ENCODE data around the gene KCNT1.

The KCNT1 gene

DNA sequence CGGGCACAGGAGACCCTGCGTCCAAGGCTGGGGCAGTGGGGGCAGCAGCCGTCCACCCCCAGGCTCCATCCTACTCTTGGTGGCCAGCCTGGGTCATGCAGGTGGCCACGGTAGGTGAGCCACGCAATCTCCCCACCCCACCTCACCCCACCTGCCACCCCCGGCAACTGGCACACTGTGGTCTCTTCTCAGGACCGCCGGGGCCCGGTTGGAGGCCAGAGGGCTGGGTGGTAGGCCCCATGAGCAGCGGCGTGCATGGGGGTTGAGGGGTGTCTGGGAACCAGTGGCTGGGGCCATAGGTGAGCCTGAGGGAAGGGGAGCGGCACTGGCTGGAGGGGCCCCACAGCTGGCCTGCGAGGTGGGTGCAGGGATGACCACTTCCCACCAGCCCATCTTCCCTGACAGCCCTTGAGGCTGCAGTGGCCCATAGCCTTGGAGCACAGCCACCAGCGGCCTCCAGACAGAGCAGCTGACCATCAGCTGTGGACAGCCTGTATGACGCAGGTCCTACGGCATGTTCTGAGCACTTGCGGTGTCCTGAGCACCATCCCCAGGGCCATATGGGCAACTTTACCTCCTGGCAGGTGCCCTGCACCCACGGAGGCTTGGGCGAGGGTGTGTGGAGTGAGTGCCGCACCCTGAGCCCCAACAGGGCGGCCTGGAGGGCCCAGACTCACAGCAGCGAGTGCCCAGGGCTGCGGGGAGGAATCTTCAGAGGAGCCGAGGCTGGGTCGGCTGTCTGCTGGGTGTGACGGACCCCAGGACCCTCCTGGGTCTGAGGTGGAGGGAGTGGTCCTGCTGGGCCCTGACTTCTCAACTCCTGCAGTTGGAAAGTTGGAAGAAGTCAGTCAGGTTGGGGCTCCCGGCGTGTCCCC is 47.4 kb downstream of the KCNT1 start:
- no peak for DNase-seq

DNA sequence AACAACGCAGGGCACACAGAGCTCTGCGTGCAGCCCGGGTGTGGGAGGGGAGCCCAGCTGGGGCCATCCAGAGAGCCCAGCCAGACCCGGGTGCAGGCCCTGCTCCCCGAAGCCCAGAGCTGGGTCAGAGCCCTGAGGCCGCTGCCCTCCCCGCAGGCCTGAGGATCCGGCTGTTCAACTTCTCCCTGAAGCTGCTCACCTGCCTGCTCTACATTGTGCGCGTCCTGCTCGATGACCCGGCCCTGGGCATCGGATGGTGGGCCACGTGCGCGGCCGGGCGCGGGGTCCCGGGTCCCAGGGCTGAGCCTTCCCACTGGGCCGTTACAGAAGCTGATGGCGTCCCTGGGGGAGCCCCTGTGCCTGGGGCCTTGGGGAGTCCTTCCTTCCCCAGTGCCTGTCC is 48.8 kb downstream of the KCNT1 start:
- DNase-seq, result no peak

DNA sequence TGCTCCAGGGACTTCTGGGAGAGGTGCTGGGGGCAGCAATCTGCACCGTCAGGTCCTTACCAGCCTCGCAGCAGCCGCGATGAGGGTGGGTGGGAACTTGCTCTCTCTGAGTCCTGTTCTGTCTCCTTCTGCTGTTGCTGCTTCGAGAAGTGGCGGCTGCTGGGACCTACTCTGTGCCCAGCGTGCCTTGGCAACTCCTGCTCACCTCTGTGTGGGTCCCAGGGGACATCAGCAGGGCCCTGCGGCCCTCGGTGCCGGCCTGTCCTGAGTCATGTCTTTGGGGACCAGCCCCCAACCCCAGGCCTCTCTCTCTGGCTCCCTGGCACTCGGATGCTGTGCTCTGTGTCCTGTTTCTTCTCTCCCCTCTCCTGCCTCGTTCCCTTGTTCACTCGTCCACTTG is 49.5 kb downstream of the KCNT1 start:
- DNase-seq, result no peak

DNA sequence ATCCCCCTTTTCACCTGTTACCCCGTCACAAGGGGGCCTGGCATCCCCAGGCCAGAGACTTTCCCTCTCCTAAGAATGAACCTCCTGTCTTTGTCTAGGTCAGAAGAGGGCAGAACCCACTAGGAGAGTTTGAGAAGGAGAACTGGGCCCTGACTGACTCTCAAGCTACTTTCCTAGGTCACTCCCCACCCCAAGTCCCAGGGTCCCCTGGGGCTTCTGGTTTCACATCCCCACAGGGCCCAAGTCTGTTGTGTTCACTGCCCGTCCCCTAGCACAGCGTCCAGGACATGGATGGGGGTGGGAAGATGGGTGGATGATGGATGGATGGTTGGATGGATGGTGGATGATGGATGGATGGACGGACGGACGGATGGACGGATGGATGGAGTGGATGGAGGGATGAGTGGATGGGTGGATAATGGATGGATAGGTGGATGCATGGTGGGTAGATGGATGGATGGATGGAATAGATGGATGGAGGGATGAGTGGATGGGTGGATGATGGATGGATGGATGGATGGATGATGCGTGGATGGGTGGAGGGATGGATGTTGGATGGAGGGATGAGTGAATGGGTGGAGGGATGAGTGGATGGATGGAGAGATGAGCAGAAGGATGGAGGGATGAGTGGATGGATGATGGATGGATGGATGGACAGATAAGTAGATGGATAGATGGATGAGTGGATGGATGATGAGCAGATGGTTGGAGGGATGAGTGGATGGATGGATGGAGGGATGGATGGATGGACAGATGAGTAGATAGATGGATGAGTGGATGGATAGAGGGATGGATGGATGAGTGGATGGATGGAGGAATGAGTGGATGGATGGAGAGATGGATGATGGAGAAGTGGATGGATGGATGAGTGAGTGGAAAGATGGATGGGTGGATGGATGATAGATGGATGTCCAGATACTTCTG is 50.6 kb downstream of the KCNT1 start:
- no peak for DNase-seq

DNA sequence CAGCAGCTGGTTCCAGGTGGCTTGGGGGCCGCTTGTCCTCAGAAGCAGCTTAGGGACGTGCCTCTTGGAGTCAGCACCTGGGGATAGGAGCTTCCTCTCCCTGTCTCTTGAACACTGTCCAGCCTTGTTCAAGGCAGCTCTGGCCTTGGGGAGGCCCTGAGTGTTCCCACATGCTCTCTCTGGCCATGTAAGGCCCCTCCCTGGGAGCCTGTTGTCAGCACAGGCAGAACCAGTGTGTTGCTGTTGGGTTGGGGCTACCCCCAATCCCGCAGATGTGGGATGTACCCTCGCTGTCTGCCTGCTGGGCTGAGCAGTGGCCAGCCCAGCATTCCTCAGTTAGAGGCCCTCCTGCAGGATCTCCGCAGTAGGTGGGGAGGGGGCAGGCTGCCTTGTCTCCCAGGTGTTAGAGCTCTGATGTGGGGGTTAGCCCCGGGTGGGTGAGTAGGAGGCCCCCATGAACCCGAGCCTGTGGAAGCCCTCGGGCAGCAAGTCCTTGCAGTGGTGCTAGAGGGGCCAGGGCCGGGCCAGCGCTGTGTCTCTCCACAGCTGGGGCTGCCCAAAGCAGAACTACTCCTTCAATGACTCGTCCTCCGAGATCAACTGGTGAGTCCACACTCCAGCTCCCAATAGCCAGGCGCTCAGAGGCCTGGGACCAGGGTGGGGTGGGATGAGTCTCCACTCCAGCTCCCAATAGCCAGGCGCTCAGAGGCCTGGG is 51.6 kb downstream of the KCNT1 start:
- no peak for DNase-seq

DNA sequence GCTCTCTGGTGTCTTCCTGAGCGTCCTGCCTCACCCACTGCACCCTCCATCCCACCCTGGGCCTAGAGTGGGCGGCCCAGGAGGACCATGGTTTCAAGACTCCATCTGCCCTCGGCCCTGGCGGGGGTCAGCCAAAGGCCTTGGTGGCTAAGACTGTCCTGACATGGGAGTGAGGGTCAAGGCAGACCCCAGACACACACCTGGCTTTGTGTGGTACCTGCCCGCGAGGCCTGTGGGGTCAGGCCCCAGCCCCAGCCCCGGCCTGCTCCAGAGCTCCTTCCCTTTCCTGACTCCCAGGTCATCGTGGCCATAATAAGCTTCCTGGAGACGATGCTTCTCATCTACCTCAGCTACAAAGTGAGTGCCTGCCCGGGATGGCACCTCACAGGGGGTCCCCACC is 54.6 kb downstream of the KCNT1 start:
- no peak for DNase-seq

DNA sequence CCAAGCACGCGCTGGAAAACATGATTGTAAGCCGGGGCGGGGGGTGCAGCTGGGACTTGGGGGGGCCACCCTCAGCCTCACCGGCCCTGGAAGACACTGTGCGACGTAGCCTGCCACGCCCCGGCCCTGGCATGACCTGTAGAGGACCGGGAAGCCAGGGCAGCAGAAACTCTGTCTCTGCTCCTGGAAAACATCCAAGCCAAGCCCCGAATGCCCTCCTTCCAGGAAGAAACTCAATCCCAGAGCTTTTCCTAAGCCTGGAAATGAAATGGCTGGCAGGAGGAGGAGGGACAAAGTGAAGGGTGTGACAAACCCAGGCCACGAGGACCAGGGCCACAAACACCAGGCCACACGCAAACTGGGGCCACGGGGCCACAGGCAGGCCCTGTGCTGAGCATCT is 55.4 kb downstream of the KCNT1 start:
- DNase-seq, result peak; percentile 14

DNA sequence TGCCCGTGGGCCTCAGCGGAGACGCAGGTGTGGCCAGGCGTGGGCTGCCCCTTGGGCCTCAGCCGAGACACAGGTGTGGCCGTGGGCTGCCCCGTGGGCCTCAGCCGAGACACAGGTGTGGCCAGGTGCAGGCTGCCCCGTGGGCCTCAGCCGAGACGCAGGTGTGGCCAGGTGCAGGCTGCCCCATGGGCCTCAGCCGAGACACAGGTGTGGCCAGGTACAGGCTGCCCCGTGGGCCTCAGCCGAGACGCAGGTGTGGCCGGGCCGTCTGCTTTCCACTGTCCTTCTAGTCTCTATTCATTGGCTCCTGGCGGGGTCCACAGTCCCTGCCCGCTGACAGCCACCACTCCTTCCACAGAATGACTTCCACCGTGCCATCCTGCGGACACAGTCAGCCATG is 56.1 kb downstream of the KCNT1 start:
- no peak for DNase-seq

DNA sequence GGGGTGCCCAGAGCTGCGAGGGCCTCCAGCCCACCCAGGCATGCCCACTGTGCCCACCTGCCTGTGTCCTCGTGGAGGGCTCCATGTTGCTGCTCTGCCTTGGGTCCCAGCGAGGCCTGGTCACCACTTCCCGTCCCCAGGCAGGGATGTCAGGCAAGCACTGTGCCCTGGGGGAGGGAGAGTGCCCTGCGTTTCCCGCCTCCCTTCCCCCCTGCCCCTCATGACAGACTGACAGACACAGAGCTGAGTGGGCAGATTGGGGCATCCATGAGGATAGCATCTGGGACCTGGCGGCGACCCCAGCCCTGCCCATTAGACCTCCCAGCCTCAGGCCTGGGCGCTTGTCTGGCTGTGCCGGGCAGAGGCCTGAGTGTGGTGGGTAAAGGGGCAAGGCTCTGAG is 56.9 kb downstream of the KCNT1 start:
- DNase-seq, result no peak

DNA sequence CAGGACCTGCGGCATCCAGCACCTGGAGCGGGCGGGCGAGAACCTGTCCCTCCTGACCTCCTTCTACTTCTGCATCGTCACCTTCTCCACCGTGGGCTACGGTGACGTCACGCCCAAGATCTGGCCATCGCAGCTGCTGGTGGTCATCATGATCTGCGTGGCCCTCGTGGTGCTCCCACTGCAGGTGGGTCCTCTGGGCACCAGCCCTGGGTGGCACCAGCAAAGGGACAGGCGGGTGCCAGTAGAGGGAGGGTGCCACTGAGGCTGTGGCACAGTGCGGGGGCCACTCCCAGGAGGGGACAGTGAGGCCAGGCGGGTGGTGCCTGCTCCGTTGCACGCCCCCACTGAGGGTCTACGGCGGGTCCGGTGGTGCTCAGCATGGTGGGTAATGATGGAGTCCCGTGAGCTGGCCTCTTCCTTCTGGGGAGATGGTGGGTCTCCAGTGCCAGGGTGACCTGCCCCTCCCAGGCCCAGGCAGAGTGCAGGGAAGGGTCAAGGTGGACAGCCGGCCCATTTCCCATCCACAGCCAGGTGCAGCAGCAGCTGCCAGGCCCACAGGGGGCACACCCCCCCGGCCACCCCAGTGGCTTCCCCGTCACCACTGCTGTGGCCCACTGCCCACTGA is 57.8 kb downstream of the KCNT1 start:
- DNase-seq, result no peak

DNA sequence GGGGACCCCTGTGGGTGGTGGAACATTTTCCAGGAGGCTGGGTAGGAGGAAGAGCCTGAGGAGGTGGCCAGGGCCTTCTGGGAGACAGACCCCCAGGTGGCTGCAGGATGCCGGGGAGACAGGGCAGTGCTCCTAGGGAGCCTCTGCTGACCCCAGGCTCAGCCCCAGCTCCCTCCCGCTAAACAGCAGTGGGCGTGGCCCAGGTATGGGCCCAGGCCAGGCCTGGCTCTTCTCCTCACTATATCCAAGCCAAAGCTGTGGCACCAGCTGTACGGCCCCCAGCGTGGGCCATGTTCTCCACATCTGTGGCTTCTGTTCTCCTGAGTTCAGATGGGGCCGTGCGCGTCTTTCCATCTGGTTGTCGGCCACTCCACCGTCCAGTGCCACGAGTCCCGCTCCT is 58.5 kb downstream of the KCNT1 start:
- DNase-seq, result no peak

DNA sequence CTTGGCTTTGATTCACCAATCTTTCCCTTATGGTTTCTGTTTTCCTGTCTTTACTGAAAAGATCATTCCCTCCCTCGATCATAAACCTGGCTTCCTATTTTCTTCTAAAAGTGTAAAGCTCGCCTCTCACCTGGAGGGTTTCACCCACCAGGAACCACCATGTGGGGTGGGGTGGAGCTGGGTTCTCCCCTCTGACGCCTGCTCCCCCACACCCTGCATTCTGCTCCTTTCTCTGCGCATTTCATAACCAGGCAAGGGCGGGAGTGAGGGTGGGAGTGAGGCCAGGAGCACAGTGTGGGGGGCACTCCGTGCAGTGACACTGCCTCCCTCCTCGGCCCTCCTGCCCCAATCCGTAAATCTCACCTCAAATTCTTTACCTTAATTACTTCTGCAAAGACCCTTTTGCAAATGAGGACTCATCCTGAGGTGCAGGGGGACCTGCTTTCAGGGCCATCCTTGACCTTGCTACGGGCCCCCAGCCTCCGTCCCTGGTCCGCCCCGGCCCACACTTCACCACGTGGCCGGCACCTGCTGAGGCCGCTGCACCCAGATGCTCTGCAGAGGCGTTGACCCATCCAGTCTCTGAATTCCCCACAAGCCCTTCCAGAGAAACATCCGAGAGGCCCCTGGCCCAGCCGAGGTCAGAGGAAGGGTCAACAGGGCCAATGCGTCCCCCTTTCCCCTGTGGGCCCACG is 59.3 kb downstream of the KCNT1 start:
- DNase-seq, result no peak

DNA sequence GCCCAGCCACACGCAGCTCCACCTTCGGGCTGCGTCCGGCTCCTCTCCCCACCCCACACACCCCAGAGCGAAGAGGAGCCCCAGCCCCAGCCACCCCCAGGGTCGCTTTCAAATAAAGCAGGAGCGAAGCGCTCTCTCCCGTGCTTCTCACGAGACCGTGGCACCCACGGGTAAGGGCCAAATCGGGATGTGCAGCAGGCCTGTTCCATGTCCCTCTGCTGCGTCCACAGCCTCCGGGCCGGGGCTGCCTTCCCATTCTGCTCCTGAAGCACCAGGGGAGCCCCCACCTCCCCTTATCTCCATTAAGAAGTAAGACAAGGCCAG is 59.8 kb downstream of the KCNT1 start:
- DNase-seq, result no peak

DNA sequence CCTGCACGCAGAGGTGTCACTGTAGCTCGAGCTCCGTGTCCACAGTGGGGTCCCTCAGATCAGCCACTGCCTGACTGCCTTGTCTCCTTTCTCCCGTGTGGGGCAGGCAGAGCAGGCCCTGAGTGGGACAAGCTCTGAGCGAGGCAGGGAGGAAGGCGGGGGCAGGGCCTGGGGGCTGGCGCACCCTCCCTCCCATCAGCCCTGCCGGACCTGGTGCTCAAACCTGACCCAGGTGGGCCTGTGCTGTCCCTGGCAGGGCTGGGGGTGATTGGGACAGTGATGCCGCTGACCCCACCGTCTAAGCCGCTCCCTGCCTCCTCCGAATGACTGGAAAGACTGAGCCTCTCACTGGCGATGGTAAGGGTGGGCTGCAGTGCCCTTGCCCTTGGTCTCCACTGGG is 60.9 kb downstream of the KCNT1 start:
- no peak for DNase-seq

DNA sequence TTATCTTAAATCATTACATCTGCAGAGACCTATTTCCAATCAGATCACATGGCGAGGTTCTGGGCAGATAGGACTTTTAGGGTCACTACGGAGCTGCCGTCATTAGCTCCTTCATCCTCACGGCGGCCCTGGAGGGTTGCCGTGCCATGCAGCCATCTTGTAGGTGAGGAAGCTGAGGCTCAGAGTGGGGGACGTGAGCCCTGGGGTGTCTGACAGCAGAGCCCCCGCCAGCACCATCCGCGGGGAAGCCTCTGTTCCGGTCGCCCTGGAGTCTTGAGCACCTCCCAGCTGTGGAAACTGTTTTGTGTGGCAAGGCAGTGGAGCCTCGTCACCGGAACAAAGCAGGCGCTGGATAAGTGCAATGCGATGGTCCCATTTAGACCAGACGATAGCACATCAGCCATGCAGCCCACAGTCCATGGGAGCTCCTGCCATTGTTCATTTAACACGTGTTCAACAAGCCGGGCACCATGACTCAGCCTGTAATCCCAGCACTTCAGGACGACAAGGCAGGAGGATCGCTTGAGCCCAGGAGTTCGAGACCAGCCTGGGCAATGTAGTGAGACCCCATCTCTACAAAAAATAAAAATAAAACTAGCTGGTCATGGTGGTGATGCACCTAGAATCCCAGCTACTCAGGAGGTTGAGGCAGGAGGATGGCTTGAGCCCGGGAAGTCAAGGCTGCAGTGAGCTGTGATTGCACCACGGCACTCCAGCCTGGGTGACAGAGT is 61.9 kb downstream of the KCNT1 start:
- DNase-seq, result no peak

DNA sequence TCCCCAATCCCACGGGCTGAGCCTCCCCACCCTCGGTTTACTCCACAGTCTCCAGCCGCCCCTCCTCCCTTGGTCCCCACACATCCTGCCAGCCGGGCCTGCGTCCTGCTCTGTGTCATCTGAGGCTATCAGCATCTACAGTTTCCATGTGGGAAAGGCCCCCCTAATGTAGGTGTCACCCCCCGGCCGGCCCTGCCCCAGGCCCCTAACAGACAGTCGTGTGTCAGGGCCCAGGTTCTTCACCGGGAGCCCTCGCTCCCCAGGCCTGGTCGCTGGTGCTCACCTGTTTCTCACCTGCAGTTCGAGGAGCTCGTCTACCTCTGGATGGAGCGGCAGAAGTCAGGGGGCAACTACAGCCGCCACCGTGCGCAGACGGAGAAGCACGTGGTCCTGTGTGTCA is 62.7 kb downstream of the KCNT1 start:
- no peak for DNase-seq

DNA sequence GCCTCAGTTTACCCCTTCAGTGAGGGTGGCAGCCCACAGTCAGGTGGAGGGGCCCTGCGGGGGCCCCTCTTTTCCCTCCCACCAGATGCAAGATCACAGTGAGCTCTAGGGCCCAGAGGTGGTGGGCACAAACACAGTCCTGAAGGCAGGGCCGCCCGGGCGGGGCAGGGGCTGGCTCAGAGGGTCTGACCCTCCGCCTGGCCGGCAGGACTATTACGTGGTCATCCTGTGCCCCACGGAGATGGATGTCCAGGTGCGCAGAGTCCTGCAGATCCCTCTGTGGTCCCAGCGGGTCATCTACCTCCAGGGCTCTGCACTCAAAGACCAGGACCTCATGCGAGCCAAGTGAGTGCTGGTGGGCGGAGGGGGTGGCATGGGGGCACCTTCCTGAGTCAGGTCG is 63.4 kb downstream of the KCNT1 start:
- no peak for DNase-seq

DNA sequence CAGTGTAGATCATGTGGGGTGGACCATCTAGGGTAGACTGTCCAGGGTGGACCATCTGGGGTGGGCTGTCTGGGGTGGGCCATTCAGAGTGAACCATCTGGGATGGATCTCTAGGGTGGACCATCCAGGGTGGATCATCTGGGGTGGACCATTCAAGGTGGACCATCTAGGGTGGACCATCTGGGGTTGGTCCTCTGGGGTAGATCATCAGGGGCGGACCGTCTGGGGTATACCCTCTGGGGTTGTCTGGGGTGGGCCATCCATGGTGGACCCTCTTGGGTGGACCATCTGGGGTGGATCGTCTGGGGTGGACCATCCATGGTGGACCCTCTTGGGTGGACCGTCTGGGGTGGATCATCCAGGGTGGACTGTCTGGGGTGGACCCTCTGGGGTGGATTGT is 64.3 kb downstream of the KCNT1 start:
- no peak for DNase-seq

DNA sequence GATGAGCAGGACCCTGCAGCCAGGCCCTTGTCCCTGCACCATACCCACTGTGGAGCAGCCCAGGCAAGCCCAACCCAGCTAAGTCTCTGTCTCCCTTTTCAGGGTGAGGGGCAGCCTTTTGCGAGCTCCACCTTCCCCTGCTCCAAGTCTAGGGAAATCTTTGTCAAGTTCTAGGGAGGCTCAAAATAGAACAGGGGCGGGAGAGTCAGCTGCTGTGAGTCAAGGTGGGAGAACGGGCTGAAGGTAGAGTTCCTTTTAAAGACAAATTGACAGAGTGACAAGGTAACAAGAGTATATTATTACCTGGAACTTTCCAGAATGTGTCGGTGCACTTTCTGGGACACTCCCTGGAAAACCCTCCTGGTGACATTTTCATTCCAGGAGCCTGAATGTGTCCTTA is 64.7 kb downstream of the KCNT1 start:
- no peak for DNase-seq

DNA sequence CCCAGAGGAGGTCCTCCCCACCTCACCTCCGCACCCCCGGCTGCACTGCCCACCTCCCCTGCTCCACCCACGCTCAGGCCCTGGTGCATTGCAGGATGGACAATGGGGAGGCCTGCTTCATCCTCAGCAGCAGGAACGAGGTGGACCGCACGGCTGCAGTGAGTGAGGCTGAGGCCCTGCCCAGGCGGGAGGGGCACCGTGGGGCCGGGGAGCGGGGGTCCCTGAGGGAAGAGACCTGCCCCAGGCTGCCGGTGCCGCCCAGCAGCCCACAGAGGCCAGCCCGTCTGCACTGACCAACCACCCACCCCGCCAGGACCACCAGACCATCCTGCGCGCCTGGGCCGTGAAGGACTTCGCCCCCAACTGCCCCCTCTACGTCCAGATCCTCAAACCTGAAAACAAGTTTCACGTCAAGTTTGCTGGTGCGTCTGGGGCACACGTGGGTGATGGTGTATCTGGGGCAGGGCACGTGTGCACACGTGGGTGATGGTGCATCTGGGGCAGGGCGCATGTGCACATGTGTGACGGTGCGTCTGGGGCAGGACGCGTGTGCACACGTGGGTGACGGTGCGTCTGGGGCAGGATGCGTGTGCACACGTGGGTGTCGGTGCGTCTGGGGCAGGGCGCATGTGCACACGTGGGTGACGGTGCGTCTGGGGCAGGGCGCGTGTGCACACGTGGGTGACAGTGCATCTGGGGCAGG is 66.7 kb downstream of the KCNT1 start:
- DNase-seq, result no peak
